NCI-H524 treated with DMSO at 0.1 percent for 48 hours (cell line): ENCODE data around the gene FAM13A.

Source experiments
- DNase-seq: peaks from one replicate; lab custom pipeline; 2025; lab: John Stamatoyannopoulos, UW

The FAM13A gene

DNA sequence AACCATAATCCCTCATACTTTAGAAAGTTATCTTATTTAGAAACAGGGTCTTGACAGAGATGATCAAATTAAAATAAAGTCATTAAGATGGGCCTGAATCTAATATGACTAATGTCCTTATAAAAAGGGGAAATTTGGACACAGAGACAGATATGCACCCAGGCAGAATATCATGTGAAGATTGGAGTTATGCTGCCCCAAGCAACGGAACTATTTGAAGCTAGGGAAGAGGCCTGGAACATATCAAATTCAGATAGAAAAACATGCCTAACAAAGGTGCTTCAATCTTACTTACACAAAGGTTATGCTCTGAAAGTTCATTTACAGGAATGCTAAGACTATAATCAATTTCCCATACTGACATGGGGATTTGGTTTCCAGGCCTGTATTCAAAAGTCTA is 246.7 kb downstream of the FAM13A start:
- DNase-seq = no peak

DNA sequence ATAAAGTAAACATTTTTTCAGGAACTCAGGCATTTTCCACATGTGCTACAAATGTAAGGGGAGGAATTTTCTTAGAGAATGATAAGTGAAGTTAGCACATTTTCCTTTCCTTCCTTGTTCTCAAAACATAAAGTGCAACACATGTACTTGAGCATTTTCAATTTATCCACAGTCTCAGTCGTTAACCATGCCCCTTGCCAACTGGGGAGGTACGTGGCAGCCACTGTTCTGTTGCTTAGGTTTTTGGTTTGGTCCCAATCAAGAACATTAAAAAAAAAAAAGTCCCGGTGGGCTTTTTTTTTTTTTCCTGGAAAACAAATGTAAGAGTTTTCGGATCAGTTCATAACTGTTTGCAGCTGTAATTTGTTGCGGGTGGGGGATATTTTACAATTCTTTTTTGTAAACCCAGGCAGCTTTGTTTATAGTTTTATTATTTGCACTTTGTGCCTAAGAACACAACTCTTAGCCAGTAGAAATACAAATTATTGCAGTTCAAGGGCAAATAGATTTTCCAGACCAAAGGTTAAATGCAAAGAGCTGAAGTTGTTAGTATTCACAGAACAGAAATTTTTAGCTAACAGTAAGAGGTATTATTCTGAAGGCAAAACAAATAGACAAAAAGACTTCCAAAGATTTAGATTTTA is 247.3 kb downstream of the FAM13A start:
- no peak for DNase-seq

DNA sequence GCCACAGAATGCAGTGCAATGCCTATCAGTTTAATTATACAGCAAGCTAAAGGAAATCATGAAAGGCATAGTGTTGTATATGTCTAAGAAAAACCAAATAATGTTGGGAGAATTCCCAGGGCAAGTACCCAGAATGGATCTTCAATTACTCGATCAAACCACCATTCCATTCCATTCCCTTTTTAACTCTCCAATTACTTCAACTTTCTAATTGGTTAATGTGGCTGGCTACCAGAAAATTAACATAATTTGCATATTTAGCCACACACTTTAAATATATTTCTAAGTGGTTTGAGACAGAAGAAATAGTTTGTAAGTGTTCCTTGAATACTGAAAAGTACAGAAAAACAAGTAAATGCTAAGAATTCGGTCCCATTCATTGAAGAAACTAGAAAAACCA is 247.9 kb downstream of the FAM13A start:
- no peak for DNase-seq

DNA sequence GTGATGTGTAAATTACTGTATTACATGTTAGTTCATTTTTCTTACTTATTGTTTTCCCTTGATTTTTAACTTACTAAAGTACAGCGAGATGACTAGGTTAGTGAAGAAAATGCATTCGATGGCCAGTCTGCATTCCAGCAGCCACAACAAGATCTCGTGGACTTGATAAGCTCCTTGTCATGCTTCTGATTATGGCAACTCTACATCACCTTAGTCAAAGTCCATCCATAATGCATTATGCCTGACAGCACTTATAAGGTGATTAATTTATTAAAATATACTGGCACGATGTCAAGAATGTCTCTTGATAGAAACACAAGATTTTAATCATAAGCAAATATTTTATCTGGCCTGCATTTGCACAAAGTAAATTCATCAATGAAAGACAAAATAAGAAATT is 249.5 kb downstream of the FAM13A start:
- DNase-seq = no peak

DNA sequence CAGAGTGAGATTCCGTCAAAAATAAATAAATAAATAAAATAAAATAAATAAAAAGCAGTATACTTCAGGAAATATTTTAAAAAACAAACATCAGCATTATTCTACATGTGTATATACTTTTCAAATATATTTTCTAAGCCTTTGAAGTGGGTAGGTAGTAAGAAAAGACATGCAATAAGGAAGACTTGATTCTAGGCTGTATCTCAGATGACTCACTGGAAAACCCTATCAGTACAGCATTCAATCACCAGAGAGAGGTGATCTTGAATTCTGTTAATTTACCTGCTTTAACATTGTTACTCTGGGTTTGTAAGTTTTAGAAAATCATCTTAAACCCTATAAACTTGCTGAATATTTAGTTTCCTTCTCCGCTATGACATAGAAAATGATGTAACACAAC is 252.8 kb downstream of the FAM13A start:
- DNase-seq = no peak

DNA sequence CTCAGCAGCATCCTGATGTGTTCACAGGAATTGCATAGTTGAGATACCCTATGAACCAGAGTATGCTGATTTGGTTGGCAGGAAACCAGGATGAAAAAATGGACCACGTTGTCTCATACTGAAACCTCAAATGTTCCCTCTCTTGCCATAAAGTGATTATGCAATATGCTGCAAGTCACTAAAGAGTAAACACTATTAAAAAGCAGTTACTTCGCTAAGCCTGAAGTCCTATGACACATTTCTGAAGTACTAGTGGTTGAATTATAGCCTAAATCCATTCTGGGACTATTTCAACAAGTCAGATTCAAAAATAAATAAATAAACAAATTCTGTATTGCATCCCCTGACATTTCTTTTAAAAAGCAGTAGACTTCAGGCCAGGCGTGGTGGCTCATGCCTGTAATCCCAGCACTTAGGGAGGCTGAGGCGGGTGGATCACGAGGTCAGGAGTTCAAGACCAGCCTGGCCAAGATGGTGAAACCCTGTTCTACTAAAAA is 253.3 kb downstream of the FAM13A start:
- DNase-seq = no peak

DNA sequence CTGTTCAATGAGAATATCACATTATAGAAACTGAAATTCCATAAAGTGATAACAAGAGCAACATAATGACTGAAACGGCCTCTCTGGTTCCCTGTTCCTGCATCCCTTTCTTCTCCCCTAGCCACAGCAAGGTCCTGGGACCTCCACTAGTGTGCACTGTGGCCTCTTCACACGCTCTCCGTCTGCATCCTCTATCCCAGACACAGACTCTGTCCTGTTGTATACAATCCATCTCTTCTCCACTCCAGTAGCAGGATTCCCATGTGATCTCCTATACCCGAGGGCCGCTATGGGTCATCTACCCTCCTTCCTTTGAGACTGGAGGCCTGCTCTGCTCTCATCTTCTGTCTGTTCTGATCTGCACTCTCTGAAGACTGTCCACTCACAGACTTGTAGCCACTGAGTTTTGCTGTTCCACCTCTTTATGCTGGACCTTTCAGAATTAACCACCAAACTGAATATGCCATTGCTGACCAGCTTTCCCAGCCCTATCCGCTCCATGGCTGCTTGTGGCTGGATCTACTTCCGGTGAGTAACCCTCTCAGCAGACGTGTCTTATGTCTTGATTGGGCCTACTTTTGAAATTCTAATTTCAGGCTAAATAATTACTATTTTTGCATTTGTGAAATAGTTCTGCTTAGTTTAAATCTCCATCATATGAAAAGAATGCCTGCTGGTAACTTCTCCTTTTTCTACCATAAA is 254.2 kb downstream of the FAM13A start:
- no peak for DNase-seq

DNA sequence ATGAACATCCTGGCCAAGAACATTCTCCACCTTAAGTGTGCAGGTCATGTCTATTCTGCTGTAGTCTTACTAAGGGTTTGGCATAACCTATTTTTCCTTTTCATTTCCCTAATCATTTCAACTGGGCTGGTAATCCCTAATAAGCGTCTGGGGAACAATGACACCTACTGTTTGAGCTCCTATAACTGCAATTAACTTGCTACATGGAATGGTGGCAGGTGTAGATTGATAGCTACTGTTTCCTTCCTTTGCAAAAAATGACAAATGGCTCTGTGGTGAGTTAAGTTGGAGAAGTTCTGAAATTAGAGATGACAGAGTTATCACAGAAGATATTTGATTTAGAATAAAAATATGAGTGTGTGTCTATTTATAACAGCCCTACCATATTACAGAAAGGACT is 254.8 kb downstream of the FAM13A start:
- DNase-seq = no peak

DNA sequence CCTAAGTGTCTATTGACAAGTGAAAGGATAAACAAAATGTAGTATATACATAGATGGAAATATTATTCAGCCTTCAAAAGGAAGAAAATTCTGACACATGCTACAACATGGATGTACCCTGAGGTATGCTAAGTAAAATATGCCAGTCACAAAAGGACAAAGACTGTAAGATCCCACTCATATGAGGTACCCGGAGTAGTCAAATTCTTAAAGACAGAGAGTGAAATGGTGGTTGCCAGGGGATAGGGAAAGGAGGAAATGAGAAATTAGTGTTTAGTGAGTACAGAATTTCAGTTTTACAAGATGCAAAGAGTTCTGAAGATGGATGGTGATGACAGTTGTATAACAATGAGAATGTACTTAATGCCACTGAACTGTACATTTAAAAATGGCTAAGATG is 257.1 kb downstream of the FAM13A start:
- no peak for DNase-seq

DNA sequence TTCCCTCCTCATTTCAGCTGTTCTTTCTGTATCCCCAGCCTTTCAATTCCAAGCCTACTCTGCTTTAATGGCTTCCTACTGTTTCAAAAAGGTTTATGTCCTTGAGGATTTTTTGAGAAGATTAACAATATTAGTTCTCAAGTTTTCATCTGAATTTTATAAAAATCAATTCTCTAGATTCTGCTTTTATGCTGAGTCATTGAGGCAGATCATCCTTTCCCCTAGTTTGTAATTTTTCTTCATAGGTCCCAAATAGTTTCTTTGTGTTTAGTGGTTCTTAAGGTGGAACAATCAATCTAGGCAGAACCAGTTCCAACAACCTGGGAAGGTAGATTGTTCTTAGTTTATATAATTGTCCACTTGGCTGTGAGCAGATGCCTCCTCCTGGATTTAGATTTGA is 259.3 kb downstream of the FAM13A start:
- DNase-seq = no peak

DNA sequence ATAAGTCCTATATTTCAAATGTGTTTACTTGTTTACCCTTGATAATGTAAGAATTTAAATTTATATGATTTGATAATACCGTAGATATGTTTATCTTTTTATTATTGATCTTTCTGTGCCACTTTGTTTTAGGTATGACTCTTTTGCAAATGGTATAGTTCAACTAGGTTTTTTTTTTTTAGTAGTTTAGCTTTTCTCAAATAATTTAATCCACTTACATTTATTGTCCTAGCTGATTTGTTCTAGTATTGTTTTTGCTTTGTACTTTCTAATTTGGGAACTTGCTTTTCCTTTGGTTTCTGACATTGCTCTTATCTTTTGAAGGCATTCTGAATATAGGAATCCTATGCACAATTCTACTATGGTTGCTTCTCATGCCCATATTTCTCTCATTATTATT is 260.4 kb downstream of the FAM13A start:
- no peak for DNase-seq

DNA sequence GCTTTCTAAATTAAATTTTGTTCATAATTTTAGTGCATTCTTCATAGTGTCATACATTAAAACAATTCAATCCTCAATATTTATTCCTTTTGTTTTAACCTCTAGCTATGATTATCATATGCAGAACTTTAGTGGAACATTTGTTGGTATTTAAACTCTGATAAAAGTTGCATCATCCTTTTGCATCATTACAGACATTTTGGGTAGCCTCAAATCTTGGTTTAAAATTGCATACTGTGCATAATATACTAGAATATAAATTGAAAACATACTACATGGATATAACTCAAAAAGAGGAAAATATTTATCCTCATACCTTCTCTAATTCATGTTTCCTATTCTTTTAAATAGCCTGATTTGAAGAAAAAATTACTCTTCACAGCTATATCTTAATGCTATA is 262.0 kb downstream of the FAM13A start:
- DNase-seq = no peak

DNA sequence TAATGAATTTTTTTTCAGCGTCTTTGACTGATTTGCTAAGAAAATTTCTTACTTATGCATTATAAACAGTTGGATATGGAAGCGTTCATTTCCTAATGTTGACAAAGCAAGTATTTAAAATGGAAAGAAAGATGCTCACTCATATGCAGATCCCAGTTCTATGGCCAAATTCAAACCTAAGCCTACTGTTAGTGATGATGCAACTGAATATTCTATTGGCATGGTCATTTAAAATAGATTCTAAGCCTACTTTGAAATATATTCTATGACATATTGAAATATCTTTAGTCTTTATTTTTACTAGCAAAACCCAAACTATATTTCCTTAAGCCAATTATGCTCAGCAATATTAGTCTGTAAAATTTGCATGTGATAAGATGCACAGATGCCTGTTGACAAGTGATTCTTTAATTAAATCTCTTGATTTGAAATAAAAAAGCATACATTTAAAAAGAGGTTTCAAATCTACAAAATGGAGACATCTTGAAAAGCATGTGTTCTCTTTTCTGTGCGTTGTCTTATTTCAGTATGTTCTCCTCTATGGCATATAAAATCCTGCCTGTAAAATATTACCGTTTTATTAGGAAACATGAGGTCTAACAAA is 262.8 kb downstream of the FAM13A start:
- no peak for DNase-seq

DNA sequence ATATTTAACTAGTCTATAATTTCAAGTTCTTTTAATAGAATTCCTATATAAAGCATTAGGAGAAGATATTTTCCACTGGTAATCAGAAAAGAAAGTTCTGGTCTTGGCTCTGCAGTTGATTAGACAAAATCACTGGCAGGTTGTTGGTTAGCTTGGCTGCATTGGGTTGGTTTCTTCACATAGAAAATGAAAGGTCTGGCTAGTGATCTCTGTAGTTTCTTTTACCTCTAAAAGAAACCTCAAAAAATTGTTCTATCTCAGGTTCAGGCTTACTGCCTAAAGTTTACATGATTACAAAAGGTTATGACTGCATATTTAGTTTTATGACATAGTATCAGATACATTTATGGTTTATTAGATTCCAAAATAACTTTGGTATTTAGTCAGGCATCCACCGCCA is 263.5 kb downstream of the FAM13A start:
- DNase-seq = no peak

DNA sequence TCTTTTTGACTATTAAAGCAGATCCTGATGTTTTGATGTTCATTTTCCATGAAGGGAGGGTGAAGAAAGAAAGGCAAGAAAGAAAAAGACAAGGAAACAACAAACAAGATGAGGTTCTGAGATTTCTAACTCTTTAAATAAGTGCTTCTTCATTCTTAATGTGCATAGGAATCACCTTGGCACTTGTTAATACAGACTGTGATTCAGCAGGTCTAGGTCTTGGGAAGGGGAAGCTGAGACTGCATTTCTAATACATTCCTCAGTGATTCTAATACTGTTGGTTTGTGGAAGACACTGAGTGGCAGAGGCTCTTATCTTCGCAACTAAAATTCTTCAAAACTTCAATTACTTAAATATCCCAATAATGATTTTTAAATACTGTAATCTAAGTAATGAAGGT is 264.2 kb downstream of the FAM13A start:
- DNase-seq = no peak

DNA sequence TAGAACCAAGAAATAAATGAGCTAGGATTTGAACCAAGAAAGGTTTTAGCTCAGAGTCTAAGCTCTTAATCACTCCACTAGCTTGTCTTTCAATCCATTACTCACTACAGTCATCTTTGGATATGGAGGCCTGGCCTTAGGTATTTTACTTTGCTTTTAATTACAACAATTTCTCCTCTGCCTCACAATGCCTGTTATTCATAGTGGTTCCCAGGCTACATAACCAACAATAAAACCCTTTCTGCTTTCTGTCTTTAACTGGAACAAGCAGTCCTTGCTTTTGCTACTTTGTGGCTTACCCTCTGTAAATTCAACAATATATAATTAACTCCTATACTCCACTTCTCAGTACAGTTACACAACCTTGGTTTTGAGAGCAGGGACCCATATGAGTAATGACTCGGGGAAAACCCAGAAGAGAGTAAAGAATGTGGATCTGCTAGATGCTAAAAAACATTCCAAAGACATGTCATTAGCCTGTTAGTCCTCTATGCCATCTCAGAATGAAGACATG is 264.7 kb downstream of the FAM13A start:
- DNase-seq = no peak

DNA sequence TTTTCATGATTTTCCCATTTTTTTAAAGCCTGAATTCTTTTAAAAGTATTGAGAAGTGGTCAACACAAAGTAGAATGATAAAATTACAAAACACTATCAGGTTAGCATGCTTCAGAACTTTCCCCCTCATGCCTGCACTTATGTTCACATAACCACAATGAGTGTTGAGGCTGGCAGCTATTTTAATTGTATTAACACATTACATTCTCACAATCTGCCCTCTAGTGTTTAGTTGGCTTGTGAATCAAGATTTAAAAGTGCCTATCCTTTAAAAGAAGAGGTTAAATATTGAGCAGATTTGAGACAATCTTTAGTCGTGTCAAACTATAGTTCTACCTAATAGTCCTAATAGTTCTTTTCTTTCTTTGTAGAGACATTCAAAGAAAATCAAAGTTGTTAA is 265.7 kb downstream of the FAM13A start:
- no peak for DNase-seq

DNA sequence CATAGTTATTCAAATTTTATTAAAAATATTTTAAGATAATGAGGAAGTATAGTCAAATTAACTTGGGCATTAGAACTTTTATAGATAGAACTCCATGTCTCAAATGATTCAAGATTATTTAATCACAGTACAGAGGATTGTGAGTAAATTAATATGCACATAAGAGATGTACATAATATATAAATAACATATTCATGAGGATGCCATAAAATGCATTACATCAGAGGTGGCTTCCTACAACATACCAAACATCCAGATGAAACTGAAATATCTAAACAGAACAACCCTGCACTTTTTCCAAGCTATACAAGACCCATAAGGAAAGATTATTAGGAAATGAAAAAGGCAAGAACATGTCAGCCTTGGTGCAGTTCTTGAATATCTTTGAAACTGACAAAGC is 268.1 kb downstream of the FAM13A start:
- no peak for DNase-seq

DNA sequence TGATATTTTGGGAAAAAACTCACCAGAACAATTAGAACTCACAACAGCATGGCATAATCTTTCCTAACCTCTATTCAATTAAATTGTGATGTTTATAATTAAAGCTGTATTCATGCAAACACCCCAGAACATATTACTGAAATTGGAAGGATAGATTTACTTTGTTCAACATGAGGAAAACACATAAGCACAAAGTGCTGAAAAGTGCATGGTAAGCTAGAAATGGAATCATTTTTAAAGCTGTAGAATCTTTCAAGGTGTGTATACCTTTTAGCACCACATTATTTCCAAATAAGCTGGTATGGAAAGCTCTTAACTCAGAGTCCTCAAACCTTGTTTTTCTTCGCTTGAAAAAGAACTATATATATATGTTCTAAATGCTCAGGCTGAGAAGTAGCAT is 268.6 kb downstream of the FAM13A start:
- no peak for DNase-seq

DNA sequence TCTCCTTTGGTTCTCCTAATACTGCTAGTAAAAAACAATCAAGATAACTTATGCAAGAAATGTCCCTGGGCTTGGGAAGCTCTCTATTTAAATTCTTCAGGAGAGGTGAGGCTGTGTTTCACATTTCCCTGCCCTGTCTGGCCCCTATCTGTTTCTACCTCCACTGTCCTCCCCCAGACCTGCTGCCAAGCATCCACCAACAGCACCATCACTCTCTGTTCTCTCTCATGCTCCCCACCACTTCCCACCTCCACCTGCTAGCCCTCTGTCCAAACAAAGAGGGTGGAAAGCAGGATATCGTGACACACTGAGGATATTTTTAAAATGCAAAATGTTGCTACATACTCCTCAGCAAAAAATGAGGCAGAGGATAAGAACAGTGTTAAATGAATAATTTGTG is 271.0 kb downstream of the FAM13A start:
- DNase-seq = no peak

DNA sequence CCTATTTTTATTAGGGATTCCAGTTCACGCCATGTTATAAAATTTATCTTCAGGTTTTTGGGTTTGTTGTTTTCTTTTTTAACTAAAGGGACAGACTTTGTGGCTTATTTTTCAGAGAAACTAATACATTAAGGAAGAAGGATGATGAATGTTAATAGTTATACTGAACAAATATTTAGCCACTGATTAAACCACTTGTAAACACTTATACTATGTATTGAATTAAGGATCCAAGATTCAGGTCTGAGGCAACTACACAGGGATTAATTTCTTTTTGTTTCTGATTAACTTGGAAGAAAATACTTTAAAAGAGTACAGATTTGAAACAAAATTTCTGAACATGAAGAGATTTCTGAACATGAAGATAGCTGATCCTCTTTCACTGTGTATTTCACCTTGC is 276.6 kb downstream of the FAM13A start:
- DNase-seq = no peak

DNA sequence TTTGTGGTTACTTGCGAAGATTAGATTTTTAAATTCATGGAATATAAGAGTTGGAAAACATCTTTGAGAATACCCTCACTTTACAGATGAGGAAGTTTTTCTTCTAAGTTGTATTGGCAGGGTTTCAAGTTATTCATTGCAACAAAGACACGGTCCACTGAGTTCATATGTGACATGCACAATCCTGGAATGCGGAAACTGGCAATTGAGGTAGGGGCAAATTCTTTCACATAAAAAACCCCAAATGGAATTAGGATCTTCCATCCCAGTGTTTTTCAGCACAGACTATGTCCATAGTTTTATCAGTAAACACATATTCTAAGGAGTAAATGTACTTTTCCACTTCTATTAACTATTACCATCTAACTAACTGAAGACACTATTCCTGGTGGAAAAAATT is 277.6 kb downstream of the FAM13A start:
- DNase-seq = no peak

DNA sequence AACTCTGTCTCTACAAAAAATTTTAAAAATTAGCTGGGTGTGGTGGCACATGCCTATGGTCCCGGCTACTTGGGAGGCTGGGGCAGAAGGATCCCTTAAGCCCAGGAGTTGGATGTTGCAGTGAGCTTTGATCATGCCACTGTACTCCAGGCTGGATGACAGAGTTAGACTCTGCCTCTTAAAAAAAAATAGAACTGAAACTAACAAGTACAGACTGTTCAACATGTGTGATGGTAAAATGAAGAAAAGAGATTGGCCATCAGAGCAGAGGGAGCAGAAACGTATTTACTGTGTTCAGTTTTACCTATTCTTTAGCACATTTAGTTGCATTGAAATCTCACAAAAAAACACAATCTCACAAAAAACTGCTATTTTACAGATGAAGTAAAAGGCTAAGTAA is 281.5 kb downstream of the FAM13A start:
- no peak for DNase-seq
